GM21717 (cell line): Measurements from ENCODE around the gene ARHGEF28.

ENCODE experiments used
- ATAC-seq: cut with Tn5 transposase; IDR thresholded peaks from one replicate; pipeline ENCODE4 v1.9.1; 2021; ENCODE audit warnings: mild to moderate bottlenecking, moderate library complexity; ENCODE audit not compliant: unreplicated experiment

The ARHGEF28 gene, protein sequence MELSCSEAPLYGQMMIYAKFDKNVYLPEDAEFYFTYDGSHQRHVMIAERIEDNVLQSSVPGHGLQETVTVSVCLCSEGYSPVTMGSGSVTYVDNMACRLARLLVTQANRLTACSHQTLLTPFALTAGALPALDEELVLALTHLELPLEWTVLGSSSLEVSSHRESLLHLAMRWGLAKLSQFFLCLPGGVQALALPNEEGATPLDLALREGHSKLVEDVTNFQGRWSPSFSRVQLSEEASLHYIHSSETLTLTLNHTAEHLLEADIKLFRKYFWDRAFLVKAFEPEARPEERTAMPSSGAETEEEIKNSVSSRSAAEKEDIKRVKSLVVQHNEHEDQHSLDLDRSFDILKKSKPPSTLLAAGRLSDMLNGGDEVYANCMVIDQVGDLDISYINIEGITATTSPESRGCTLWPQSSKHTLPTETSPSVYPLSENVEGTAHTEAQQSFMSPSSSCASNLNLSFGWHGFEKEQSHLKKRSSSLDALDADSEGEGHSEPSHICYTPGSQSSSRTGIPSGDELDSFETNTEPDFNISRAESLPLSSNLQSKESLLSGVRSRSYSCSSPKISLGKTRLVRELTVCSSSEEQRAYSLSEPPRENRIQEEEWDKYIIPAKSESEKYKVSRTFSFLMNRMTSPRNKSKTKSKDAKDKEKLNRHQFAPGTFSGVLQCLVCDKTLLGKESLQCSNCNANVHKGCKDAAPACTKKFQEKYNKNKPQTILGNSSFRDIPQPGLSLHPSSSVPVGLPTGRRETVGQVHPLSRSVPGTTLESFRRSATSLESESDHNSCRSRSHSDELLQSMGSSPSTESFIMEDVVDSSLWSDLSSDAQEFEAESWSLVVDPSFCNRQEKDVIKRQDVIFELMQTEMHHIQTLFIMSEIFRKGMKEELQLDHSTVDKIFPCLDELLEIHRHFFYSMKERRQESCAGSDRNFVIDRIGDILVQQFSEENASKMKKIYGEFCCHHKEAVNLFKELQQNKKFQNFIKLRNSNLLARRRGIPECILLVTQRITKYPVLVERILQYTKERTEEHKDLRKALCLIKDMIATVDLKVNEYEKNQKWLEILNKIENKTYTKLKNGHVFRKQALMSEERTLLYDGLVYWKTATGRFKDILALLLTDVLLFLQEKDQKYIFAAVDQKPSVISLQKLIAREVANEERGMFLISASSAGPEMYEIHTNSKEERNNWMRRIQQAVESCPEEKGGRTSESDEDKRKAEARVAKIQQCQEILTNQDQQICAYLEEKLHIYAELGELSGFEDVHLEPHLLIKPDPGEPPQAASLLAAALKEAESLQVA (N-terminal part only)

DNA sequence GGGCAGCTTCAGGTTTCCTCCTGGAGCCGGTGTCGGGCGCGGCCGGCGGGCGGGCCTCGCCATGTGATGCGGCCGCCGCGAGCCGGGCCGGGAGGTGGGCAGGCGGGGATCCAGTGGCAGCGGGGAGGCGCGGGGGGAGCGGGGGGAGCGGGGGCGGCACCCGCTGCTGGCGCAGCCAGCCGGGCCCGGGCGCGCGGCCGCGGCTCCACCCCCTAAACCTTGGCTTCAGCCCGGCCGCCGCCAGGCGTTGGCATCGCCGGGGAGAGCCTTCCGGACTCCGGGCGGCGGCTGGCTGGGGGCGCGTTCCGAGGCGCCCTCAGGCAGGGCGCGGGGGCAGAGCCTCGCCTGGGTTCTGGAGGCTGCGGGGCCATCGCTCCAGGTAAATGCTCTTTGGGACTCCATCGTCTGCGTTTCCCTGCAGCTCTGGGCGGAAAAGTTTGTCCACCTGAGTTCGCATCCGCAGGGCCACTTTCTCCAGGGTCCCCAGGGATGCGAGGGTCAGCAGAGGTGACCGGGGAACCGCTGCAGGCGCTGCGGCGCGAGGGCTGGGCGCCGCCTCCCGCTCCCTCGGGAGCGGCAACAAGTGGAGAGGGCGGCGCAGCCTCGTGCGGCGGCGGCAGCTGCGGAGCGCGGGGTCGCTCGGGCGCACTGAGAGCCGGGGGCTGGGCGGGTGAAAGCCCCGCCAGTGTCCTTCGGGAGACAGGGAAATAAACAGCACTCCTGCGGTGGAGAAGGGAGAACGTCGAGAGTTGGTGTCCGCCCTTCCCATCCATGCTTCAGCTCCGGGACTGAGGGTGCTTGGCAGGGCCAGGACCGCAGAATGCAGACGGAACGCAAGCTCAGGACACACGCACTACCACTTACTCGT, at the start of gene ARHGEF28:
ARHGEF28 (plus strand) TSS at position 253 of the 868 bp plus-strand sequence. CDS start 58,656 bp downstream, outside the sequence.
- ATAC-seq: no peak

DNA sequence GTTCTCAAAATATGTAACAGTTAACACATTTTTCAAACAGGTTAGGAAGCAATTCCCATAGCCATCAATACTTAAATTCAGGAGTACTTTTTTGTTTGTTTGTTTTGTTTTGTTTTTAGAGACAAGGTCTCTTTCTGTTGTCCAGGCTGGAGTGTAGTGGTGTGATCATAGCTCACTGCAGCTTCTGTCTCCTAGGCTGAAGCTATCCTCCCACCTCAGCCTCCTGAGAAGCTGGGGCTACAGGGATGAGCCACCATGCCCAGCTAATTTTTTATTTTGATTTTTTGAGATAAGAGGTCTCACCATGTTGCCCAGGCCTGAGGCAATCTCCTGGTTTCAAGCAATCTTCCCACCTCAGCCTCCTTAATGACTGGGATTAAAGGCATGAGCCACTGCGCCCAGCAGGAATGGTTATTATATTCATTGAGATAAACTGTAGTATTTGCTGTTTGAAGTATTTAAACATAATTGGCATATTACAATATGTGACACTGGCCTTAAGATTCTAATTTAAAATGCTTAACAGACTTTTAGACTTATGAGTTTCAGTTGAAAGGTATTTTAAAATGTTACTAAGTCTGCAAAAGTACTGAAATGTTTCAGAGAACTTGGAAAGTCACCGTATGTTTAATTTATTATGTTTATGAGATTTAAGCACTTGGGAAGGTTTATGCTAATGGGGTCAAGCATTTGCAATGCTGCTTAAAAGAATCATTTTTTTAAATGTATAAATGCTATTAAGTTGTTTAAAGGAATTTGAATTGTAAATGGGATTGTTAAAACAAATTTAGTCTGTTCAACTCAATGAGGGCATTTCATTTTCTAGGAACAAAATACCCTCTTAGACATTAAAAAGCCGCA, 43.5 kb upstream of the ARHGEF28 start:
- no peak for ATAC-seq

DNA sequence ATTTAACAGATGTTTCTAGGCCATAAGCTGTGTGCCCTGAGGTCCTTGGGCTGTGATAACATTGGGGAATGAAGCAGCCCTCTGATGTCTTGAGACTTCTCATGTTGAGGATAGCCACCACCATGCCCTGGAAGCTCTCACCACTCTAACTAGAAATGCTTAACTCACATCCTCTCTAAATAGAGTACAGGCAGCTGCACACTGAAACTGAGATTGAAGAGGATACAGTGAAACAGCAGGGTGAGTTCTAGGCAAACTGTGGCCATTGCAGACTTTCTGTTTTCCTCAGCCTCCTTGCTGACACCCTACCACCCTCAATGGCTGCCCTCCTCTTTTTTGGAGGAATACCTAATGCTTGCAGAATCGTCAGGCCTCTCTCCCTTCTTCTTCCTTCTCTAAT, 38.1 kb upstream of the ARHGEF28 start:
- peak; percentile 59 for ATAC-seq

DNA sequence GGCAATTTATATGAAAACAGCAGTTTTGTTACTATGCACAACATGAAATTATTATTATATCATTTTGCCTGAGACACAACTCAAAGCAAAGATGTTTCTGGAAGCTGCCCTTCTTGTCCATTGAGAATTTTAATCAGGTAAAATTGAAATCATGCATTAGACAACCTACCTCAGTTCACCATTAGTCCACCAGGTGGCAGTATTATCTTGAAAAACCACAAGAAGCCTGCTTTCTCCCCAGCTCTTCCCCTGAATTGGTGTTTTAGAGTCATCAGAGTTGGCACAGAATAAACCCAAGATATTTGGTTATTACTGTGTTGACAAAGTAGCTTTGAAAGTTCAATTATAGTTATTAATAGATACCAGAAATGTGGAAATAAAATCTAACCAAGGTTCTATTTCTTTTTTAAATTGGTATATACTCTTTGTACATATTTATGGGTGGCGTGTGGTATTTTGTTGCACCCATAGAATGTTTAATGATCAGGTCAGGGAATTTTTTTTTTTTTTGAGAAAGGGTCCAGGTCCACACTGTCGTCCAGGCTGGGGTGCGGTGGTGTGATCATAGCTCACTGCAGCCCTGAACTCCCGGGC, 34.8 kb upstream of the ARHGEF28 start:
- peak; percentile 61 for ATAC-seq

DNA sequence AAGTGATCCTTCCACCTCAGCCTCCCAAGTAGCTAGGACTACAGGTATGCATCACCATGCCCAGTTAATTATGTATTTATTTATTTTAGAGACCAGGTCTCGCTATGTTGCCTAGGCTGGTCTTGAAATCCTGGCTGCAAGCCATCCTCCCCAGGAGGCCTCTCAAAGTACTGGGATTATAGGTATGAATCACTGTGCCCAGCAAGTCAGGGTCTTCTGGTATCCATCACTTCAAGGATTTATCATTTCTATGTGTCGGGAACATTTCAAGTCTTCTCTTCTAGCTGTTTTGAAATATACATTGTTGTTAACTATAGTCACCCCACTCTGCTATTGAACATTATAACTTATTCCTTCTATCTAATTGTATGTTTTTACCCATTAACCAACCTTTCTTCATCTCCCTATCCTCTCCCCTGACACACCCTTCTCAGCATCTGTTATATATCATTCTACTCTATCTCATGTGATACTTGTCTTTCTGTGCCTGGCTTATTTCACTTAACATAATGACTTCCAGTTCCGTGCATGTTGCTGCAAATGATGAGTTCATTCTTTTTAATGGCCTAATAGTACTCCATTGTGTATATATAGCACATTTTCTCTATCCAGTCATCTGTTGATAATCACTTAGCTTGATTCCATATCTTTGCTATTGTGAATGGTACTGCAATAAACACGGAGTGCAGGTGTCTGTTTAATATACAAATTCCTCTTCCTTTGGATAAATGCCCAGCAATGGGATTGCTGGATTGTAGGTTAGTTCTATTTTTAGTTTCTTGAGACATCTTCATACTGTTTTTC, 34.1 kb upstream of the ARHGEF28 start:
- no peak for ATAC-seq

DNA sequence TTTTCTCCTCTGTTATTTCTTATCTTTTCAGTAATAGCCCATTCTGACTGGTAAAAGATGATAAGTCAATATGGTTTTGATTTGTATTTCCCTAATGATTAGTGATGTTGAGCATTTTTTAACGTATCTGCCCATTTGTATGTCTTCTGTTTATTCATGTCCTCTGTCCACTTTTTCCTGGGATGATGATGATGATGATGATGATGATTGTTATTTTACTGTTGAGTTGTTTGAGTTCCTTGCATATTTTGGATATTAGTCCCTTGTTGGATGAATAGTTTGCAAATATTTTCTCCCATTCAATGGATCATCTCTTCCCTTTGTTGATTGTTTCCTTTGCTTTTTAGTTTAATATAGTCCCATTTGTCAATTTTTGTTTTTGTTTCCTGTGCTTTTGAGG, 33.4 kb upstream of the ARHGEF28 start:
- ATAC-seq: no peak

DNA sequence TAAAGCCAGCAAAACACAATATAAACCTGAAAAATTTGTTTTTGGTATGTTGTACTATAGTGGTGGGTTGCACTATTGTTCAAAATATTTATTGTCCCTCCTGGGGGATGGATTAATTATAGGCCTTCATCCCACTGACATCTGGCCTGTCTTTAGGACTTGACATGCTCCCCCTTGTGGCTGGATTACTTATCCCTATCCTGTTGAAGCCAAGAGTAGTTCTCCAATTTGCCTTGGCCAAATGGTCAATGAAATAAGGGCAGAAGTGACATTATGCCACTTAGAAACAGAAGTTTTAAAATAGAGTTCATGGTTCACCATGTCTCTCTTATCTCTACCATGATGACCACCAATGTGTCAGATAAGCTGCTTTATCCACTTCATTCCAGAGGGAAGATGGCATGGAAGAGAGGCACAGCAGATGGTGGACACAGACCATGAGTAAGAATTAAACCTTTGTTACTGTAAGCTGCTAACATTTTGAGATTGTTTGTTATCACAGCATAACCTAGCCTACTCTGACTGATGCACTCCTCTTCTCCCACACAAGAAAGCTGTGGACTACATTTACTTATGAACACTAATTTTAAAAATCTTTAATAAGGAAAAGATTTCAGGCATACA, 29.2 kb upstream of the ARHGEF28 start:
- no peak for ATAC-seq

DNA sequence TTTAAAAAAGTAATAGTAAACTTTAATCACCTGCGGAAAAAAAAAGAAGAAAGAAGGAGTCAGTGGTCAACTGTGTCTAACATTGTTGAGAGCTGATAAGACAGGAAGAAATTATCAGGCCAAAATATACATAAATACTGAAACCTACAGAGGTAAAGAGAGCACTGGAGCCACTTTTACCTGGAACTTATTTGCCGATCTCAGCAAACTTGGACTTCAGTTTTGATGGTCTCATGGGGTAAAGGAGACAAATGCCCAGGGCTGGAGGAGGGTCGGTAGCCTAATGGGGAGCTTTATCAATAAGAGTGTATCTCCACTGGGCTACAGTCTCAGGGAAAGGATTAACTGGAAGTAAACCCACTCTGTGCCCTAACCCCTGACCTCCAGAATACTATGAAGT, 26.6 kb upstream of the ARHGEF28 start:
- no peak for ATAC-seq

DNA sequence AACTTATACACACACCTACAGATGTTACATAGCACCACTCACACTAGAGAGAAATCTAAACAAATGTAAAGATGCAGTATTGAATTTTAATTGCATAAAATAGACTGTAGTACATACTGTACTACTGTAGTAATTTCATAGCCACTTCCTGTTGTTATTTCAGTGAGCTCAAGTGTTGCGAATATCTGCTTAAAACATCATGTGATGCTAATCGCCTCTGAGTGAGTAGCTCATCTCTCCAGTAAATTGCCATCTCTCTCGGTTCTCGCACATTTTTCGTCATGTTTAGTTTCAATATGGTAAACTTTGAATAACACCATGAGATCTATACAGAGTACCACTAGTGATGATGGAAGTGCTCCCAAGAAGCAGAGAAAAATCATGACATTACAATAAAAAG, 22.0 kb upstream of the ARHGEF28 start:
- ATAC-seq: no peak

DNA sequence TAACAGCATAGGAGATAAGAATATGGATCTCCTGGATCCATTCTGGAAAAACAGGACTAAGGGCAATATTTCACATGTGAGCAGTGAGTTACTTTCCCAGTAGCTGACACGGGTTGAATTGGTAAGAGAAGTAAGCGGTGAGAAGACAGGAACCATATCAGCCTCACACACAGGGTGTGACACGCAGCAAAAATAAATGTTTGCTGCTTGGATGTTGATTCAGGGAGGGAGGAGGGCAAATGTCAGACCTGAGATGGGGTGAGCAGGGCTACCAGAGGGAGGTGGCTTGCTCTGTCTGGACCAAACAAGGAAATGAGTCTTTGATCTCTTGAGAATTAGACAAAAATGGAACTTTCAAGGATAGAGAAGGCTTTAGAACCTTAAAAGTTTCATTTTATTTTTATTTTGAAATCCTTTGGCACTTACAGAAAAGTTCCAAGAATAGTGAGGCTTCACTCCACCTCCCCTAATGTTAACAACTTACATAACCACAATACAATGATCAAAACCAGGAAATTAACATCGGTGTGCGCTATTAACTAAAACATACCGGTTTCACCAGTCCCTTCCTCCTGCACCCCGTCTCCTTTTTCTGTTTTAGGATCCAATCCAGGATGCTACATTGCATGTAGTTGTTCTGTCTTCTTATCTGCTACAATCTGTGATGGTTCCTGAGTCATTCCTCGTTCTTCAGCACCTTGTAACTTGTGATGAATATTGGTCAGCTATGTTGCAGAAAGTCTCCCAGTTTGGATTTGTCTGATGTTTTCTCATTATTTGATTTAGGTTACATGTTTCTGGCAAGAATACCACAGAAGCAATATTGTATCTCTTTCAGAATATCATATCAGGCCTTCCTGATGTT, 20.5 kb upstream of the ARHGEF28 start:
- no peak for ATAC-seq

DNA sequence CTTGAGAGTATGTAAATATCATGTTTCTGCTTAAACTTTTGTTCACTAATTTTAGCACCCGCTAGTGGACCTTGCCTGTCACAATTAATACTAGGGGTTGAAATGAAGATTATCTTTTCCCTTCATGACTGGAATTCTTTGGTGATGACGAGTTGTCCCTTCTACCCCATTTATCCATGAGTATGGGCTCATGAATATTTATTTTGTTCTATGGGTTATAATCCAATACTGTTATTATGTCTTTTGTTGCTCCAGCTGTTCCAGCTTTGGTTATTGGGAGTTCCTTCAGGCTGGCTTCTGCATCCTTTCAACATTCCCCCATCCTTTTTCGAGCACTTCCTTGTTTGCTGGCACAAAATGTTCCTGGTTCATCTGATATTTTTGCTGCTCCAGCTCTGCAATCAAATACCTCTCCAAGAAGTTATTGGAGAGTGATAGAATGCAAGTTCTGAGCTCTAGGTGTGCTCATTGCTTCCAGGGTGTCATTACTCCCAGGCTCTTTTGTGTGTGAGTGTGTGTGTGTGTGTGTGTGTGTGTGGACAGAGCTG, 19.7 kb upstream of the ARHGEF28 start:
- ATAC-seq: no peak

DNA sequence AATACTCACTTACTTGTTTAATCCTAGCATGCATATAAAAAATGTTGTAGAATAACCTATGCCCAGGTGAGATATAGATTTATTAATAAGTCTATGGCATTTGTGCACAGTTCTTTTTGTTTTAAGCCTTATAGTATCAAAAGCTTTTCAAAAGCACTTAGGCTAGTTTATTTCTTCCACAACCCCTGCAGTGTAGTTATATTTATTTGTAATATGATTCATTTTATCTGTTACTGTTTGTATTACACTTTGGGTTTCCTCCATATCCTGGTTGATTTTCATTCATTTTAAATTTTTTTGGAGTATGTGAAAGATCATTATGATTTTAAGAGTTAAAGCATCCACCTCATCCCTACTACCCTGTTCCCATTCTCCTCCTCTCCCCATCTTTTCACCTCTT, 18.8 kb upstream of the ARHGEF28 start:
- ATAC-seq: no peak

DNA sequence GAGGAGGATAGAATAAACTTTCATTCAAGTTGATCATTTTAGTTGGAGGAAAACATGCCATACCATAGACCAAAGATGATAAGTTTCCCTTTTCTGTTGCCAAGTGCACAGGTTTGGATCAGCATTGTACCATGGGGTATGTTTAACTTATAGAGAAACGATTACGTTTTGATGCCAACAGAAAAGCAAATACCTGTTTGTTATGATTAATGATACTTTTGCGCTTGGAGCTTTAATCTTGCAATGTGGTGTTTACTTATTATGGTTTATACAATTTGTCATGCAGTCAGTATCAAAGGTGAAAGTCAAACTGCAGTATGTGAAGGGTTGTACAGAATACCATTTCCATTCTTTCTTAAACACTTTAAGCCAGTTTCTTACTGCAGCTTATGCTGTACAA, 13.2 kb upstream of the ARHGEF28 start:
- no peak for ATAC-seq

DNA sequence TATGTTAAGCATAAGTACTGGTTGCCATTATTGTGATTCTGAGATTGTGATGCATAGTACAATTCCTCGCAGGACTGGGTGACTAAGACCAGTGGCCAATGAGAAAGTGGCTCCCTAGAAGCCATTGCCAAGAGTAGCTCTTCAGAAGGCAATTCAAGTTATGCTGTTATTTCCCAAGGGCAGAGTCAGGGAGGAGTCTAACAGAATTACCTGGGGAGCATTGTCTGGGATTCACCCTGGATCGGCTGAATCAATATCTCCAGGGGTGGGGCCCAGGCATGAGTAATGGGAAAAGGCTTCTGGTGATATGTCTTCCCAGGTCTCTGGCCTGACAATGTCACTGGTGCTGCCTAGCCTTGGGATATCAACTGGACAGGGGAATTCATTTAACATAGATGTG, 10.9 kb upstream of the ARHGEF28 start:
- no peak for ATAC-seq

DNA sequence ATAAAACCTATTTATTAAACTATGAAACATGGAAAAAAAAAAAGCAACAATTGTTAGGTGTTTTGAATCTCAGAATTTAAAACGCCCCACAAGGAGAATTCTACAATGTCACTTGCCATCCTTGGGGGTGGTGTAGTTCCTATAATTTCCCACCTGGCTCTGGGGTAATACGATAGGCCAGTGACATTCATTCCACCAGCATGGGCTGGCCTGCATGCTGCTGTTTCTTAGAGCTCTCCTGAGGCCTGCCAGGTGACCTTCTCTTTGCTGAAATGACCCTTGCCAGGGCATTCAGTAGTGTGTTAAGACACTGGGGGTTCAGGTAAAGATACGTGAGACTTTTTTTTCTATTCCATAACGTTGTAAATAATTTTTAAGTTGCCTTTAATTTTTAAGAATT, 10.0 kb upstream of the ARHGEF28 start:
- ATAC-seq: no peak

DNA sequence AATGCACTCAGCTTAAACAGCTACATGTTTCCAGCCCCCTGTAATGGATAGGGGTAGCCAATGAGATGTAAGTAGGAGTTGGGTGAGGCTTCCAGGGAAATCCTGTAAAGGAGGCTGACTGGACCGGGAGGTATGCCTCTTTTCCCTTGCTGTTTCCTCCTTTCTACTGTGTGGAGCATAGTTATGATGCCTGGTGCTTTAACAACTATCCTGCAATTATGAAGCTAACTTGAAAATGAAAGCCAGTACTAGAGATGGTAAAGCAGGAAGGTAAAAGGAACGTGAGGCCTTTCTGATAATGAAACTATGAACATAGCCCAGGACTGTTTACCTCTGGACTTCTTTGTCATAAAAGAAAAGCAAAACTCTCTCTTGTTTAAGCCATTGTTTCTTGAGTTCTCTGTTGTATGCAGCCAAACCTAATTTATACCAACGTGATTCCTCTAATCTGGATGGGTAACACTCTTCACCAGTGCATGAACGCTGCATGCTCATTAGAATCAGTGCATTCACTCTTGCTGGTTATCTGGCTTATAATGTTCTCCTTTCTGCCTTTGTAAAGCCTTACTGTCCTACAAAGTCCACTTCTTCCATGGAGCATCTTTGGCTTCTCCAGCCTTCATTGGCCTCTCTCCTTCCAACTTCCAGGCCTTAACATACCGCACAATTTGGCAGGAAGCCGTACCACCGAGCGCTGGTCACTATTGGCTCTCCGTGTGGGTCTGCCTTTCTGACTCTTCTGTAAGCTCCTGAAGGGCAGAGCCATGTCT, 8.3 kb upstream of the ARHGEF28 start:
- peak; percentile 64 for ATAC-seq
